HG02759 (cell line): Measurements from ENCODE around the gene LRRC34.

Experiments used
- ATAC-seq: cut with Tn5 transposase; IDR thresholded peaks from one replicate; pipeline ENCODE4 v1.9.1; 2021; ENCODE audit warnings: mild to moderate bottlenecking, moderate library complexity; ENCODE audit not compliant: unreplicated experiment

LRRC34 gene, protein sequence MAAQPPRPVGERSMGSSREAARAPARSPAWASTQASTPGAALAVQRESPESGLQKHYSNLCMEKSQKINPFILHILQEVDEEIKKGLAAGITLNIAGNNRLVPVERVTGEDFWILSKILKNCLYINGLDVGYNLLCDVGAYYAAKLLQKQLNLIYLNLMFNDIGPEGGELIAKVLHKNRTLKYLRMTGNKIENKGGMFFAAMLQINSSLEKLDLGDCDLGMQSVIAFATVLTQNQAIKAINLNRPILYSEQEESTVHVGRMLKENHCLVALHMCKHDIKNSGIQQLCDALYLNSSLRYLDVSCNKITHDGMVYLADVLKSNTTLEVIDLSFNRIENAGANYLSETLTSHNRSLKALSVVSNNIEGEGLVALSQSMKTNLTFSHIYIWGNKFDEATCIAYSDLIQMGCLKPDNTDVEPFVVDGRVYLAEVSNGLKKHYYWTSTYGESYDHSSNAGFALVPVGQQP

DNA sequence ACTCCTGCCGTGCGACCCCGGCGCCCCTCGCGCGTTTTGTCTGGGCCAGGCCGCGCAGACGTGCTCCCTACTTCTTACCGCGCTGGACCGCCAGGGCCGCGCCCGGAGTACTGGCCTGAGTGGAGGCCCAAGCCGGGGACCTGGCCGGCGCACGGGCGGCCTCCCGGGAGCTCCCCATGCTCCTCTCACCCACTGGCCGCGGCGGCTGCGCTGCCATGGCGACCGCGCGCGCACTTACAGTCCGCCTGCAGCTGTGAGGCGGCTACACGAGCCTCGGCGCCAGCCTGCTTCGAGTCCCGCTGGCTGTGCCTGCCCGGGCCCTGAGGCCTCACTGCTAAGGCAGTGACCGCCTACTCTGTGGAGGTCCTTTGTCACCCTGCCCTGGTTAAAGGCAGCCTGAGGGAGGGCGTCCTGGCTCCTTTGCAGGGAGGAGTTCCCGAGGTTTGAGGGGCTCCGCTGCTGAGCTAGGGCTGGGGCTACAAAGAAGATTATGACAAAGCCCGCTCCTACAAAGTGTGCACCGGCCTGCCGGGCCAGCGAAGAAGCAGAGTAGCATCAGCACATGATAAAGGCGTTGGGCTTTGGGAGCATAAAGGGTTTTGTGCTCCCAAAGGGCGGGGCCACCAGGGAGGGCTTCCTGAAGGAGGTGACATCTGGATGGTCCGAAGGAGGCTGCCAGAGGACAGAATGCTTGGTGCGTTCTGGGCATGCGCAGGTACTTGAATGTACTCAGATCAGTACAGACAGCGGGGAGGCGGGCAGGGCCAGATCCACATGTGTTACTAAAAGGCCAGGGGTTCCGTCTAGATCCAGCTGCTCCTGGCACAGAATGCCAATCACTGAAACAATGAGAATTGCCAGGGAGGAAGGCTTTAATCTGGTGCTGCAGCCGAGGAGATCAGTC is at the start of gene LRRC34, which contains the start of gene LRRIQ4:
LRRC34 (minus strand) TSS at position 573 of the 904 bp plus-strand sequence; CDS start at position 217, 356 bp downstream.
LRRIQ4 (plus strand) TSS at position 539 of the 904 bp plus-strand sequence. CDS start 9,052 bp downstream, outside the sequence.
- peak; percentile 71 for ATAC-seq

DNA sequence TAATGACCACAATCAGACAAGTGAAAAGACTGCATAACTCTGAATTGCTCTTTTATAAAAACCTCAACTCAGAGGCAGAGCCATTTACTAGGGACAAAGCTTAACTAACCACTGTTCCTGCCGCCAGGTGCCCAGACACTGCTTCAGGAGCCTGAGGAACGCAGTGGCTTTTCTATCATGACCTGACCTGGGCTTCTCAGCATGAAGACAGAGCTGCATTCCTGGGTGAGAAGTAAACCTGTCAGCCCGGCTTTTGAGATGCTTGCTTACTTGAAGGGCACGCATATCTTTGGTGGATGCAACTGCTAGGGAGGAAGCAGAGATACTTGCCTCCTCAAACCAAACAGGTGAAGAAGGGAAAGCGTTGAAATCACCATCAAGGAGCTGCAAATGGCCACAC is 49.2 kb upstream of the LRRC34 start:
- ATAC-seq: no peak

DNA sequence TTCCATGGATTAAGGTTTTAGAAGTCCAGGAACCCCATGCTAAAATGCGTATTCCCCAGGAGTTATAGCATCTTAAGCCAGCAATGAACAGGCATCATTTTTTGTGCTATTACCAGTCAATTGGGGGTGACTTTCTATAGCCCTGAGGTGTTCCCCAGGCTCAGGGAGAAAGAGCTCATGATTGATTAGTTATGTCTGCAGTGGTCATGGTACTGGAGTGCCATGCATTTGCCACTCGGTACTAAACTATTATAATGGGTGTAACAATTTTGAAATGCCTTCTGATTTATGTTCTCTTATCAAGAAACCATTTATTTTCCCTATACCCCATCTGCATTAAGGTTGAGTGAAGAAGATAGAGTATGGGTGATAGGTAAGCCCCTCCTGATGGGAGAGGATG is 45.1 kb upstream of the LRRC34 start:
- no peak for ATAC-seq

DNA sequence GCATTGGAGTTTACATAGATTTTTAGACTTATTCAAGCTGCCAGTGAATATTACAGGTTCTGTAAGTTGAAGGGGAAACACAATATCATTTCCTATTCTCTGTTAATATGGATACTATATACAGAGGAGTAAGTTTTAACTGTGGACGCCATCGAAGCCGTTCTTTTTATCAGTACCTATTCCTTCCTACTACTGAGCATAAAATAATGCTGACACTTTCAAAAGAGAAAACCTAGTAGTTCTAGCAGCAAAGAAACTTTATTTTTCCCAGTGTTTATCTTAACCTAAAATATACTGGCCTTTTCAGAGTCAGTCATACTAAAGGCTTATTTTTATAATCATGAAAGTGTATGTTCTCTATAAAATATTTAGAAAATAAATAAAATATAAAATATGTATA is 42.8 kb upstream of the LRRC34 start:
- ATAC-seq: no peak

DNA sequence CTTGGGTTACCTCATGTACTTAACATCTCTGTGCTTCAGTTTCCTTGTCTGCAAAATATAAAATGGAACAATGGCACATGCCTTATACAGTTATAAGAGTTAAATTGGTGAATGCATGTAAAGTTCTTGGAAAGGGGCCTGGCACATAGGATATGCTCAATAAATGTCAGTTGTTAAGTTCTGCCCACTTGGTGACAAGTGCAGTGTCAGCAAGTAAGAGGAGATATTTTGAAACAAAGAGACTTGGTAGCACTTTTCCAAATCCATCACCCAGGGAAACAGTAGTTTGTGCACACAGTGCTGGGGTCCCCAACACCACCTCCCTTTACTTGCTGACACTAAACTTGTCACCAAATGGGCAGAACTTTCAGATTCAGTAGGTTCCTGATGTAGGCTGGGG is 37.9 kb upstream of the LRRC34 start:
- ATAC-seq: no peak

DNA sequence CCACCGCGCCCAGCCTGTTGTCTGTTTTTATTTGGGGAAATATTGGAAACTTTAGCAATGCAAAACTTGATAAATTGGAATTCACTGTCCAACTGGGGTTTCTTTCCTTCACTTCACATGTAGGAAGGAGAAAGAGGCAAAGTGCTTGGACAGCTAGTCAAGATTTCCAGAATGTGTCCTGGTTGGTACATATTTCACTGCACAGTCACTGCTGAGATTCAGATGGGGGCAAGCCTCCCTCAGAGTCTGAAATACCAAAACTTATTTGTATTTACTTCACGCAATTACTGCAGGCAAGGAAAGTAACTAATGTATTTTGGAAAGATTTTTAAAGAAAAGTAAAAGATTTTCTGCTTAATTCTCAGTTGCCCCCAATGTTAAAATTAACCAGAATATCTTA is 36.0 kb upstream of the LRRC34 start:
- ATAC-seq: no peak

DNA sequence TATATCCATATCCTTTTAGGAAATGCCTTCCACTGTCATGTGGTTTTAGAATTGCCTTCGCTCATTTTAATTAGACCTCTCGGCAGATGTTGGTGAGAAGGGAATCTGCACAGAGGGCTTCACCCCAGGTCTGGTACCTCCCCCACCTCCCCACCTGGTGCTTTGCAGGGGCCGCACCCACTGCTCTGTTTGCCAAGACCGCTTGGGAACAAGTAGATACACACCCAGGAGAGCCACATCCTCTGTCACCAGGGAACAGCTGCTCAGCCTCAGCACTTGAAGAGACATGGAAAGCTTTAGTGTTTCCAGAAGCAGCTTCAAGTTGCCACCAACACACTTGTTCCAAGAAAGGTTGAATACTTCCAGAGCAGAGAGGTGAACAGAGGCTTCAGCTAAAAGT is 35.2 kb upstream of the LRRC34 start:
- no peak for ATAC-seq

DNA sequence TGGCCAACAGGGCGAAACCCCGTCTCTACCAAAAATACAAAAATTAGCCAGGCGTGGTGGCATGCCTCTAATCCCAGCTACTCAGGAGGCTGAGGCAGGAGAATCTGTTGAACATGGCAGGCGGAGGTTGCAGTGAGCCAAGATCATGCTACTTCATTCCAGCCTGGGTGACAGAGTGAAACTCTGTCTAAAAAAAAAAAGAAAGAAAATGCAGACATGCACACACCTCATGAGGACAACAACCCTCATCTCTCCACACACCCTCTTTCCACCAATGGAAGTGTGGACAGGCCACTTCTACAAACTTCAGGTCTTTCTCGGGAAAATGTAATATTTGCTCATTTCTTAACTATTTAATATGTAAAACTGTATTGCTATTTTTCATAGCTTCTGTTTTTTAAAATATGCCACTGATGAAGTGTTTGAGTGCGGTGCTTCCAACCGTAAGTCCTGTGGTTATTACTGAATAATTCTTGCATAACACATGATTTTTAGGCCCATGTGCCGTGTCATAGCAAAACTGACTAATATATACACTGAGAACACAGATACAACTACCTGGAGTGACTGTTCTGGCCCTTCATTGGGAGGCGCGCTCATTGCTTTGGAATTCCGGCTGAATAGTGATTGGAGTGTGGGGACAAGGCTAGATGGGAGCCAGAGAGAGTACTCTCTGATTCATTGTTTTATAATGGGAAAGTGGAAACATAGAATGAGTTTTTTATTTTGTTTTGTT is 33.9 kb upstream of the LRRC34 start:
- peak; percentile 99 for ATAC-seq

DNA sequence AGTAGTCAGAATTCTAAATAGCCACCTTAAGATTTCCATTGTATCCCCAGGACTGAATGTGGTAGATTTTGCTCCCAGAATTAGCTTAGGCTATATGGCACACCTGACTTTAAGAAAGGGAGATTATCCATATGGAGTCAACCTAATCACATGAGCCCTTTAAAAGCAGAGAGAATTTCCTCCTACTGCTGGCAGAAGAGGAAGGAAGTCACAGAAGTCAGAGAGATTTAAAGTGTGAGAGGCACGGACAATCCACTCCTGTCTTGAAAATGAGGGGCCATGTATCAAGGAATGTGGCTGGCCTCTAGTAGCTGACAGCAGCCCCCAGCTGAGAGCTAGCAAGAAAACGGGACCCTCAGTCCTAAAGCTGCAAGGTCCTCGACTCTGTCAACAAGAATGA is 30.3 kb upstream of the LRRC34 start:
- ATAC-seq: no peak

DNA sequence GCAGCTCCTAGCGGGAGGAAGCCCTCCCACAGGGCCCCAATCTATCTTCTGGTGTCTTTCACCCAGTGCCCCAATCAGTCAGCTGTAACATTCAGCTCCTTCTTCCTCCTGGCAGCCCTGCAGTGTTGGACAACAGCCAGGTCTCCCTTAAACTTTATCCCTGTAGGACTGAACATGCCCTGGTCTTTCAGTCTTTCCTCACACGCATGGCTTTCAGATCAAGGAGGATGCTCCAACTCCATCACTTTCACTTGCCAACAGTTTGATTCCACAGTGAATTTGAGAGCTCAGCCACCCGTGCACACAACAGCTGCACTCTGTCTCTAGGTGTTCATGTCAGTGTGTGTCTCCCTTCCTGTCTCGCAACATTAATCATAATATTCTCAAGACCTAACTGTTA is 28.5 kb upstream of the LRRC34 start:
- ATAC-seq: peak; percentile 79

DNA sequence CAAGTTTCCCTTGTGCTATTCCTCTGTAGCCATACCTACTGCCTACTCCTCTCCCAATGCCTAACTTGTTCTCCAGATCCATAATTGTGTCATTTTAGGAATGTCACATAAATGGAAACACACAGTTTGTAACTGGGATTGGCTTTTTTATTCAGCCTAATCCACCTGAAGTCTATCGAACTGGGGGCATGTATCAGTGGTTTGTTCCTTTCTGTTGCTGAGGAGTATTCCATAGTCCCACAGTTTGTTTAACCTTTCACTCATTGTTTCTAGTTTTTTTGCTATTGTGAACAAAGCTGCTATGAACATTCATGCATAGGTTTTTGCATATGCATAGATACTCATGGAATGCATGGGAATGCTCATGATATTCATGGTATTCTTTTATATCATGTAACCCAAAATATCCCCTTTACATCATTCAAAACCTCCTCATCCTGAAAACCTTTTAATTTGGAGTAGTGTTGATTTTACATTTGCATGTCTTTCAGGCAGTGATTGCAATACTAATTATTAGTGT is 25.9 kb upstream of the LRRC34 start:
- ATAC-seq: no peak

DNA sequence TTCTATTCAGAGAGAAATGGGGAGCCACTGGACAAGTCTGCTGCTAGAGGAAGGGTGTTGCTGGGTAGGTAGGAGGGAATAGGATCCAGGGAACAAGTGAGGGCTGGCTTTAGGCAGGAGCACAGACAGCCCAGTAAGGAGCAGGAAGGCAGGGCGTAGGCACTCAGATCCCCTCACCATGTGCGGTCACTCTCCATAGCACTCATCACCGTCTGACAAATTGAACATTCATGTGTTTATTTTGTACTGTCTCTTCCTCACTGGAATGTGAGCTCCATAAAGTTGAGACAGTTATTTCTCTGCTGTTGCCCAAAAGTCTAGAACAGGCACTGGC is 24.2 kb upstream of the LRRC34 start:
- no peak for ATAC-seq

DNA sequence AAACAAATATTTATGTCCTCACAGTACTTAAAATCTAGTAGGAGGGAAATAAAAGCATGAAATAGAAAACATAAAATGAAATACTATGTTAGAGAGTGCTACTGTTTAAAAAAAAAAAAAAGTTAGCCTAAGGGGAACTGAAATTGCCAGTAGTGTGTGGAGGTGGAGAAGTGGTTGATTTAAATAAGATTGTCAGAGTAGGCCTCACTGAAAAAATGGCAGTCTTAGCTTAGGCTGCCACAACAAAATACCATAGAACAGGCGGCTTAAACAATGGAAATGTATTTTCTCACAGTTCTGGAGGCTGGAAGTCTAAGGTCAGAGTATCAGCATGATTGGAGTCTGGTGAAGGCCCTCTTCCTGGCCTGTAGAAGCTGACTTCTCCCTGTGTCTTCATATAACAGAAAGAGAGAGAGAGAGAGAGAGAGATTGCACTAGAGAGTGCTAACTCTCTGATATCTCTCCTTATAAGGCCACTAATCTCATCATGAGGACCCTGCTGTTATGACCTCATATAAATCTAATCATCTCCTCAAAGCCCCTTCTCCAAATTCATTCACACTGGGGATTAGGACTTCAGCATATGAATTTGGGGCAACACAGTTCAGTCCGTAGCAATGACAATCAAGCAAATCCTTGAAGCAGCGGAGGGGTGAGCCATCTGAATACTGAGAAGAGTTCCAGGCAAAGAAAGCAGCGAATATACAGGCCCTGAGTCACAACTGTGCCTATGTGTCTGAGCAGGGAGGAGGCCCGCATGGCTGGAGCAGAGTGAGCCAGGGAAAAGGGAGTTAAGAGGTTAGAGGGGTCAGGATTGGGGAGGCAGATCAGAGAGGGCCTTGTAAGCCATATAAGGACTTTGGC is 23.6 kb upstream of the LRRC34 start:
- peak; percentile 85 for ATAC-seq

DNA sequence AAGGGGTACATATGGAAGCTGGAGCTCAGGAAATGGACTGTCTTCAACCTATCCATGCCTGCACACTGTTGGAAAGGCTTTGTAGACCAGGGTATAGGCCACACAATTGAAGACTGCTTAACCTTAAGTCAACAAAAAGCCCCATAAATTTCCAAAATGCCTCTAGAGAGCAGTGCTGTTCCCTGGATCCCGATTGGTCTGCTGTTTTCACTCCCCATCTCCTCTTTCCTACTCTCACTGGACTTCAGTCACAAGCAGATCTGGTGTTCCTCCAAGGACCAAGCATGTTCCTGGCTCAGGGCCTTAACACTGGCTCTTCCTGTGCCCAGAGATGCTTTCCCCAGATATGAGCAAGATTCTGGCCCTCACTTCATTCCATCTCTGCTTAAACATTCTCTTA is 22.8 kb upstream of the LRRC34 start:
- ATAC-seq: peak; percentile 17

DNA sequence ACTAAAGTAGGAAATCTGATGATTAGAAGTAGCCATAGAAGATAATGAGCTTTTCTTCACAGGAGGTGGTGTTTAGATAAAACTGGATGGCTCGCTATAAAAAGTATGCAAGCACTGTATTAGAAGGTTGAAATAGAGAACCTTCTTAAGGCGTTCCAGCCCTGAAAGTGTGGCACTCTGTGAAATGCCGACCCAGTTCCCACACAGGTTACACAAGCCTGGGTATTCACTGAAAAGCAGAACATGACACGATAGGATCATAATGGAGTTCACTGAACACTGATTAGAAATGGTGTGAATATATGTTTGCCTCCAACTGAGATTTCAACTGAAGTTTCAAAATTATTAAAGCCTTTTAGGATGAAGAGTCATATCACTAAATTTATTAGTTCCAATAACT is 15.0 kb upstream of the LRRC34 start:
- ATAC-seq: no peak

DNA sequence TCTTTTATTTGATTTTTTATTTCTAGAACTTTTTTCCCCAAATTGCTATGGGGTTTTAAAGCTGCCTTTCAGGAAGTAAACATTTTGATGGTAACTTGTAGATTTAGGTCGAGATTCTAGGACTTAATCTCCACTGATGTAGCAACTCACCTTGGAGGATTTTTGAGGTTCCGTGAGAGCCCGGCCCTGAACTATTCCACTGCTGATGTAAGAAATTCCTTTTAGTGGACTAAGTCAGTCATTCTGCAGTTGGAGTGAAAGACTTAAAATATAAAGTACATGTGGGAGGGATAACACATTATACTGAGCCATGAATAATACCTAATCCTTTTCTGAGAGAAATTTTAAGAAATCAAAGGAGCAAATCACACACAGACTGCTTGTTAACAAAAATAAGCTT is 12.6 kb upstream of the LRRC34 start:
- ATAC-seq: no peak

DNA sequence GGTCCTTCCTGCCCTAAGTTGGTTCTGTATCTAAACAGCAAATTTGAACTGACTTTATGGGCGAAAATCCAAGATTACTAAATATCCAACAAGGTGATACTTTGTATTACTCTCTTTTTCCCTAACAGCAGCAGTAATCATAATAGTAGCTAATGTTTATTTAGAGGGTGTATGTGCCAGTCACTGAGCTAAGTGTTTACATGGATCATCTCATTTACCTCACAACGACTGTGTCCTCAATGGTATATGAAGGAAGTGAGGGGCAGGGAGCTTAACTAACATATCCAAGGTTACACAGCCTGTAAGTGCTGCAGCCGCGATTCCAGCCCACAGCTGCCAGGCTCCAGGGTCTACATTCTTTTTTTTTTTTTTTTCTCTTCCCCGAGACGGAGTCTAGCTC is 10.3 kb upstream of the LRRC34 start:
- no peak for ATAC-seq

DNA sequence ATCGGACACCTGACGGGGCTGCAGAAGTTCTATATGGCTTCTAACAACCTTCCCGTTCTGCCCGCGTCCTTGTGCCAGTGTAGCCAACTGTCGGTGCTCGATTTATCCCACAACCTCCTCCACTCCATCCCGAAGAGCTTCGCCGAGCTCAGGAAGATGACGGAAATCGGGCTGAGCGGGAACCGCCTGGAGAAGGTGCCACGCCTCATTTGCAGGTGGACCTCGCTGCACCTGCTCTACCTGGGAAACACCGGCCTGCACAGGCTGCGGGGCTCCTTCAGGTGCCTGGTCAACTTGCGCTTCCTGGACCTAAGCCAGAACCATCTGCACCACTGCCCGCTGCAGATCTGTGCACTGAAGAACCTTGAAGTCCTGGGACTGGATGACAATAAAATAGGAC is 9.8 kb upstream of the LRRC34 start:
- no peak for ATAC-seq

DNA sequence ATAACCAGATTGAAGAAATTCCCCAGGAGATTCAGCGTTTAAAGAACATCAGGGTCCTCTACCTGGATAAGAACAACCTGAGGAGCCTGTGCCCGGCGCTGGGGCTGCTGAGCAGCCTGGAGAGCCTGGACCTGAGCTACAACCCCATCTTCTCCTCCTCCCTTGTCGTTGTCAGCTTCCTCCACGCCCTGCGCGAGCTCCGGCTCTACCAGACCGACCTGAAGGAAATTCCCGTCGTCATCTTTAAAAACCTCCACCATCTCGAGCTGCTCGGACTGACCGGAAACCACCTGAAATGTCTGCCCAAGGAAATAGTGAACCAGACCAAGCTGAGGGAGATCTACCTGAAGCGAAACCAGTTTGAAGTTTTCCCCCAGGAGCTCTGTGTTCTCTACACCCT is 9.4 kb upstream of the LRRC34 start:
- no peak for ATAC-seq

DNA sequence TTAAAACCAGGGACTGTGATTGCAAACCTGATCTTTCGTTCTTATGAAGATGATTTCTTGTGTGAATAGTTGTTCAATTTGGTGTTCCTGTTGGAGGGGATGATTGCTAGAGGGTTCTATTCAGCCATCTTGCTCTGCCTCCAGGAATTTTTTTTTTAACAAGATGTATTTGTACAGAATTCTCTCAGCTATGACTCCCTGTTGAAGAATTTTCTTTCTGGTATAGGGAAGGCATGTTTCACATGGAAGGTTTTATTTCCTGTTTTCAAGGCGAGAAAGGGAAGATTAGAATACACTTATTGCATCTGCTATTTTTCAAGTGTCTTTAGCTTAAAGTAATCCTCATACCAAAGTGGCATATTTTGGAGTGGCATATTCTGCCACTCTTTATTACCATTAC is 5.6 kb upstream of the LRRC34 start:
- ATAC-seq: no peak
